ENCODE data around the gene CACNA1B.
"Not testable (repeated sequence)": the region's sequence is repeated elsewhere in the genome, so short reads cannot be mapped to it uniquely, and the experiment has no call there.

CACNA1B gene

GRCh38 chr9:138103111-138103848 is 225.7 kb downstream of the CACNA1B start:
- DNase-seq = no peak

GRCh38 chr9:138103849-138104206 is 226.2 kb downstream of the CACNA1B start:
- no peak for DNase-seq

GRCh38 chr9:138104251-138105122 is 226.9 kb downstream of the CACNA1B start:
- no peak for DNase-seq

- DNase-seq = no peak
These were observed 227.5 kb downstream of the CACNA1B start for GRCh38 chr9:138105123-138105415.

- DNase-seq = no peak
These were observed 228.3 kb downstream of the CACNA1B start for GRCh38 chr9:138105561-138106505.

- not testable (repeated sequence) for DNase-seq
These were observed 229.5 kb downstream of the CACNA1B start for GRCh38 chr9:138107039-138107438.

- DNase-seq = no peak
These were observed 234.0 kb downstream of the CACNA1B start for GRCh38 chr9:138111607-138112006.

- DNase-seq = no peak
These were observed 234.6 kb downstream of the CACNA1B start for GRCh38 chr9:138112090-138112748.

- DNase-seq = no peak
These were observed 235.4 kb downstream of the CACNA1B start for GRCh38 chr9:138112791-138113600.

GRCh38 chr9:138113701-138114325 is 236.2 kb downstream of the CACNA1B start:
- not testable (repeated sequence) for DNase-seq

GRCh38 chr9:138114501-138115245 is 237.1 kb downstream of the CACNA1B start:
- no peak for DNase-seq

- DNase-seq = no peak
These were observed 237.9 kb downstream of the CACNA1B start for GRCh38 chr9:138115506-138115905.

- no peak for DNase-seq
These were observed 238.9 kb downstream of the CACNA1B start for GRCh38 chr9:138116521-138116920.

- no peak for DNase-seq
These were observed 239.6 kb downstream of the CACNA1B start for GRCh38 chr9:138117101-138117750.

- DNase-seq = no peak
These were observed 240.3 kb downstream of the CACNA1B start for GRCh38 chr9:138117836-138118235.

- no peak for DNase-seq
These were observed 241.1 kb downstream of the CACNA1B start for GRCh38 chr9:138118601-138119071.

- no peak for DNase-seq
These were observed 241.8 kb downstream of the CACNA1B start for GRCh38 chr9:138119202-138120027.

- no peak for DNase-seq
These were observed 242.5 kb downstream of the CACNA1B start for GRCh38 chr9:138120072-138120471.
